ENCODE results near the gene SPART. TPM values are rescaled to one million over a fixed set of nuclear protein-coding genes. Genes with fewer than 3 reads are reported as not detected.

Gene SPART
- total and polyA plus RNA-seq, 2 of the 8 experiments (the other 6 are each of a cell fraction or from before 2014, with no cell fraction given): 27.2 to 74.1 TPM

DNA sequence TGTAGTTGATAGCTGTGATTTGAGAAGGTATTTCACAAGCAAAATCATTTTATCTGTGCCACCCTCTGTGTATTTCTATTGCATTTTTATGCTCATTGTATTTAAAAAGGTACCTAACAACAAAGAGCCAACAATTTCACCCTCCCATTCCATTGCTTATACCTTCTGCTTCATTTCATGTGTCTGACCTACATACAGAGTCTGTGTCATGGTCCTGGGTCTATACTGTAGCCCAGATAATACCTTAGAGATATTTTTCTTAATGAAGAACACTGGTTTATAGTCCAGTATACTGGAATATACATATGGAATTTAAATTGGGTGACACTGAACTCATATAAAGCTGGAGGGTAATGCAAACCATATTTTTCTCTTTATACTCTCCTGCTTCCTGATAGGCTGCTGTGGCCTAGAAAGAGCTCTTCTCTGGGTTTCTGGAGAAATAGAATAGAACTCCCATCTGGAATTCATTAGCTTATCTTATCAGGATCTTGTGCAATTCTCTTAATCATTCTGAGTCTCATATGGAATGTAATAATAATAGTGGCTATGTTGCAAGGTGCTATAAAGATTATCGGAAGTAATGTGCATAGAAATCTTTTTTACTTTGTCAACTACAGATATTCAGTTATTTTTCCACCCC is 31.8 kb upstream of the SPART start:
- ChIA-PET CTCF (ENCODE audit: partially characterized antibody) (interaction anchor here (1.0 kb wide), 1 partner anchor 18 kb away, joined by 4 read pairs; no protein-coding TSS in a partner anchor), POLR2A (ENCODE audit: partially characterized antibody) (no interaction called here)
- no peaks in the 10 kb centered on the region for H3K79me1 ChIP-seq (ENCODE audit: low read depth, low read length)
- no peak overlapping the region for H2BK5ac ChIP-seq (ENCODE audit: low read depth, low read length)
- no peak for DNase-seq (ENCODE audit: low read depth in 1 of 2, low spot score in 2 of 2)
- no peaks in the 10 kb centered on the region for H3K4me1 ChIP-seq (replicated peaks in 1 of 4; ENCODE audit: control insufficient read depth in 3 of 4, insufficient read depth in 4 of 4, low read length in 3 of 4)
- no peak overlapping the region for H3K4me2 ChIP-seq (ENCODE audit: insufficient read depth in 1 of 2, low read depth in 2 of 2, low read length in 2 of 2)
- no peaks in the 10 kb centered on the region for H3K9me3 ChIP-seq (ENCODE audit: insufficient read depth in 2 of 2, low read depth in 1 of 2, low read length in 1 of 2)
- no peaks in the 10 kb centered on the region for H3K79me2 ChIP-seq (ENCODE audit: control insufficient read depth in 1 of 2, insufficient read depth in 2 of 2, low read length in 2 of 2)
- WGBS, 2 experiments (ENCODE audit: extremely low coverage in 1 of 2, insufficient coverage in 1 of 2, insufficient read length in 1 of 2, insufficient replicate concordance in 2 of 2, low coverage in 1 of 2, low lambda C conversion rate in 2 of 2, missing lambda C conversion rate in 1 of 2): 75% methylated on average over 1 of the region's 1 CpG; no CpG with 5 or more reads in 1 of the 2 experiments
- H2AFZ ChIP-seq (ENCODE audit: low read length): no peak overlapping the region
- FAIRE-seq: no peak
- no peaks in the 10 kb centered on the region for H3K23me2 ChIP-seq (ENCODE audit: low read depth, low read length)
- no peak overlapping the region for H3K56ac ChIP-seq (replicated peaks; ENCODE audit: insufficient read length, low read depth, low read length)
- no peaks in the 10 kb centered on the region for H3K27me3 ChIP-seq (replicated peaks in 1 of 4; ENCODE audit: control insufficient read depth in 3 of 4, extremely low read depth in 1 of 4, insufficient read depth in 3 of 4, low read length in 3 of 4)
- no peak overlapping the region for H2BK15ac ChIP-seq (ENCODE audit: low read length)
- H4K91ac ChIP-seq (replicated peaks; ENCODE audit: insufficient read length, low read length): no peak overlapping the region
- H3K27ac ChIP-seq (ENCODE audit: low read depth, low read length): no peak overlapping the region
- H3K18ac ChIP-seq (ENCODE audit: extremely low read depth, low read length): no peak overlapping the region
- H2BK120ac ChIP-seq (replicated peaks; ENCODE audit: low read depth, low read length): no peak overlapping the region
- no peak overlapping the region for H3K23ac ChIP-seq (ENCODE audit: insufficient read length)
- H2BK12ac ChIP-seq (ENCODE audit: low read depth, low read length): no peak overlapping the region
- no peak overlapping the region for H3K14ac ChIP-seq (ENCODE audit: insufficient read length)
- H3K36me3 ChIP-seq (ENCODE audit: control insufficient read depth in 2 of 4, insufficient read depth in 4 of 4, low read length in 3 of 4): no peaks in the 10 kb centered on the region
- H4K8ac ChIP-seq (ENCODE audit: extremely low read depth, insufficient read depth, low read length): no peak overlapping the region
- H4K20me1 ChIP-seq (replicated peaks in 1 of 2; ENCODE audit: control insufficient read depth in 1 of 2, insufficient read depth in 2 of 2, low read length in 2 of 2): no peaks in the 10 kb centered on the region
- H3K4me3 ChIP-seq (ENCODE audit: extremely low read depth in 1 of 4, insufficient read depth in 2 of 4, low read depth in 3 of 4, low read length in 4 of 4): no peak overlapping the region
- no peak overlapping the region for H3K4ac ChIP-seq (replicated peaks; ENCODE audit: insufficient read length, low read depth, low read length)
- H2BK20ac ChIP-seq (ENCODE audit: low read length): no peak overlapping the region
- H2AK5ac ChIP-seq (ENCODE audit: low read depth, low read length): no peak overlapping the region
- H4K5ac ChIP-seq (ENCODE audit: insufficient read length, low read depth, low read length): no peak overlapping the region
- no peak overlapping the region for H3K9ac ChIP-seq (replicated peaks in 1 of 4; ENCODE audit: extremely low read depth in 1 of 4, low read depth in 3 of 4, low read length in 3 of 4)
- TF ChIP-seq KDM4A (IDR thresholded peaks at IDR 0.05; ENCODE audit: low read depth, low read length, severe bottlenecking): no peak
- no peak for TF ChIP-seq BRCA1 (IDR thresholded peaks at IDR 0.05; ENCODE audit: low read depth, low read length)
- no peak for TF ChIP-seq TBP (IDR thresholded peaks at IDR 0.05; ENCODE audit: low read depth, low read length)
- TF ChIP-seq SAP30 (IDR thresholded peaks at IDR 0.05; ENCODE audit: insufficient read depth, insufficient replicate concordance, low read length): no peak
- no peak for TF ChIP-seq KDM1A (IDR thresholded peaks at IDR 0.05; ENCODE audit: borderline replicate concordance, low read length)
- TF ChIP-seq CEBPB (IDR thresholded peaks at IDR 0.05; ENCODE audit: low read depth, low read length): no peak
- TF ChIP-seq RAD21 (IDR thresholded peaks at IDR 0.05 in 1 of 2, conservative IDR thresholded peaks at IDR 0.05 in 1 of 2; ENCODE audit: low read depth in 2 of 2, low read length in 2 of 2): no peak
- TF ChIP-seq NRF1 (IDR thresholded peaks at IDR 0.05; ENCODE audit: low read depth, low read length): no peak

All from H1 (cell line).